Neural cell (in vitro differentiated cells): ENCODE results near the gene MCFD2. TPM values are rescaled to one million over a fixed set of nuclear protein-coding genes. Genes with fewer than 3 reads are reported as not detected.

Experiments
- H2AFZ ChIP-seq: fragments of 200-600, 300-800 bp; sonication (generic), shearing (Covaris generic); 2 replicates; pipeline ENCODE4 v1.6.0; 2014; ENCODE audit warnings: low read depth, mild to moderate bottlenecking, antibody characterized with exemption, low read length, moderate library complexity
- H3F3A ChIP-seq: fragments of 200-600 bp; shearing (Covaris generic); 2 replicates; pipeline ENCODE4 v1.6.1; 2016; ENCODE audit warnings: mild to moderate bottlenecking, moderate library complexity, mixed read lengths, antibody characterized with exemption, low read length; ENCODE audit not compliant: insufficient read depth, poor library complexity, severe bottlenecking
- H3K27ac ChIP-seq: fragments of 200-600, 300-800 bp; sonication (generic), shearing (Covaris generic); 2 replicates; pipeline ENCODE4 v1.5.1; 2014; ENCODE audit warnings: mild to moderate bottlenecking, low read length, moderate library complexity
- H3K27me3 ChIP-seq: fragments of 300-800, 200-600 bp; sonication (generic), shearing (Covaris generic); 2 replicates; pipeline ENCODE4 v1.6.0; 2014; ENCODE audit warnings: mild to moderate bottlenecking, low read depth, low read length, moderate library complexity; ENCODE audit not compliant: insufficient read depth
- H3K36me3 ChIP-seq: fragments of 300-800, 200-600 bp; sonication (generic), shearing (Covaris generic); 2 replicates; pipeline ENCODE4 v1.5.1; 2014; ENCODE audit warnings: mild to moderate bottlenecking, antibody characterized with exemption, low read length, moderate library complexity; ENCODE audit not compliant: insufficient read depth
- H3K4me2 ChIP-seq: fragments of 300-800, 200-600 bp; sonication (generic), shearing (Covaris generic); 2 replicates; pipeline ENCODE4 v1.6.0; 2014; ENCODE audit warnings: mild to moderate bottlenecking, low read length
- H3K4me3 ChIP-seq: fragments of 300-800, 200-600 bp; sonication (generic), shearing (Covaris generic); 2 replicates; pipeline ENCODE4 v1.5.1; 2014; ENCODE audit warnings: mild to moderate bottlenecking, low read length, moderate library complexity
- H3K79me2 ChIP-seq: fragments of 200-600 bp; shearing (Covaris generic); replicated peaks from 2 replicates; pipeline ENCODE4 v1.6.0; 2014; ENCODE audit warnings: mild to moderate bottlenecking, low read length, moderate library complexity; ENCODE audit not compliant: insufficient read depth
- H3K9ac ChIP-seq: fragments of 300-800, 200-600 bp; sonication (generic), shearing (Covaris generic); 2 replicates; pipeline ENCODE4 v1.6.1; 2016; ENCODE audit warnings: mild to moderate bottlenecking, low read length, mixed read lengths
- H3K9me2 ChIP-seq: fragments of 200-600 bp; shearing (Covaris generic); 2 replicates; pipeline ENCODE4 v1.6.1; 2016; ENCODE audit warnings: mild to moderate bottlenecking, low read length, mixed read lengths; ENCODE audit not compliant: insufficient read depth
- H3K9me3 ChIP-seq: fragments of 200-600, 300-800 bp; sonication (generic), shearing (Covaris generic); 2 replicates; pipeline ENCODE4 v1.6.1; 2016; ENCODE audit warnings: mild to moderate bottlenecking, mixed run types, low read length, moderate library complexity, mixed read lengths
- H4K20me1 ChIP-seq: fragments of 200-600 bp; shearing (Covaris generic); 2 replicates; pipeline ENCODE4 v1.6.1; 2016; ENCODE audit warnings: mild to moderate bottlenecking, mixed run types; ENCODE audit not compliant: insufficient read depth
- CTCF ChIP-seq: fragments of 450-650 bp; IDR thresholded peaks from 2 replicates; pipeline ENCODE4 v1.5.1; 2014; ENCODE audit warnings: antibody characterized with exemption, mild to moderate bottlenecking, moderate library complexity; ENCODE audit not compliant: poor library complexity, severe bottlenecking
- EP300 ChIP-seq: fragments of 450-650 bp; conservative IDR thresholded peaks from 2 replicates; pipeline ENCODE4 v1.6.1; 2014; ENCODE audit warnings: antibody characterized with exemption, mild to moderate bottlenecking, moderate library complexity; ENCODE audit not compliant: poor library complexity, severe bottlenecking
- EZH2 ChIP-seq: fragments of 200-600, 300-800 bp; shearing (Covaris generic), sonication (generic); IDR thresholded peaks from 2 replicates; pipeline ENCODE4 v1.6.1; 2014; ENCODE audit warnings: antibody characterized with exemption, low read length, borderline replicate concordance, mild to moderate bottlenecking; ENCODE audit not compliant: insufficient read depth, poor library complexity, severe bottlenecking
- MXI1 ChIP-seq: fragments of 450-650 bp; conservative IDR thresholded peaks from 2 replicates; pipeline ENCODE4 v1.6.1; 2014; ENCODE audit warnings: antibody characterized with exemption, mild to moderate bottlenecking; ENCODE audit not compliant: poor library complexity, severe bottlenecking
- POLR2AphosphoS5 ChIP-seq: IDR thresholded peaks from 2 replicates; pipeline ENCODE4 v1.6.1; 2012
- RAD21 ChIP-seq: fragments of 450-650 bp; conservative IDR thresholded peaks from 2 replicates; pipeline ENCODE4 v1.6.1; 2014; ENCODE audit warnings: antibody characterized with exemption, mild to moderate bottlenecking, moderate library complexity
- REST ChIP-seq: IDR thresholded peaks from 2 replicates; pipeline ENCODE4 v1.6.1; 2012; ENCODE audit warnings: borderline replicate concordance
- SMC3 ChIP-seq: fragments of 450-650 bp; conservative IDR thresholded peaks from 2 replicates; pipeline ENCODE4 v1.6.1; 2014; ENCODE audit warnings: antibody characterized with exemption, mild to moderate bottlenecking, moderate library complexity; ENCODE audit not compliant: poor library complexity
- TAF1 ChIP-seq: IDR thresholded peaks from 2 replicates; pipeline ENCODE4 v1.6.1; 2012; ENCODE audit warnings: low read depth
- polyA plus RNA-seq: library from polyadenylated mRNA; depleted of rRNA; stranded (reverse); fragments of >200 nt; gene quantifications from 2 replicates; pipeline ENCODE4 v1.2.3, GENCODE V29; 2014

Gene MCFD2
- polyA plus RNA-seq, 1 donor from 2014 or later: 78.8 TPM

- Histone ChIP-seq H3K9ac (no peak overlapping the region), H3K4me2 (no peak overlapping the region), H3K4me3 (no peak overlapping the region)
These were observed 28.3 kb downstream of the MCFD2 start for GRCh38 chr2:46887028-46887885.

More at GRCh38 chr2:46887028-46887885, 28.3 kb downstream of the MCFD2 start:
- no peaks in the 10 kb centered on the region for H3K27me3 ChIP-seq
- no peaks in the 10 kb centered on the region for H3K79me2 ChIP-seq
- H4K20me1 ChIP-seq: no peaks in the 10 kb centered on the region
- no peak overlapping the region for H3K27ac ChIP-seq
- H3K9me2 ChIP-seq: no peaks in the 10 kb centered on the region
- no peaks in the 10 kb centered on the region for H3F3A ChIP-seq
- TF ChIP-seq EP300 (no peak), POLR2AphosphoS5 (no peak), TAF1 (no peak), MXI1 (no peak), EZH2 (no peak), RAD21 (no peak), SMC3 (no peak), REST (no peak), CTCF (no peak)
- no peaks in the 10 kb centered on the region for H3K9me3 ChIP-seq
- H2AFZ ChIP-seq: no peak overlapping the region
- no peaks in the 10 kb centered on the region for H3K36me3 ChIP-seq
